Lung (tissue), 12 donors: ENCODE data around the gene TNFRSF8. TPM values are rescaled to one million over a fixed set of nuclear protein-coding genes. Genes with fewer than 3 reads are reported as not detected.
"Not testable (repeated sequence)": the region's sequence is repeated elsewhere in the genome, so short reads cannot be mapped to it uniquely, and the experiment has no call there.

Source experiments
- ATAC-seq: fragments of 200-7000 bp; cut with Tn5 transposase; one replicate; pipeline ENCODE4 v1.9.1; 2020; ENCODE audit warnings: moderate number of reproducible peaks; ENCODE audit not compliant: insufficient read depth, low FRiP score
- DNase-seq, 3 donors: peaks; one replicate each; pipeline ENCODE4 v3.0.0-alpha.2; 2013 to 2017
- H3K27ac ChIP-seq, 2 donors: one replicate each; pipeline ENCODE4 v1.5.1; 2013; ENCODE audit warnings: mild to moderate bottlenecking in 2 of 2, moderate library complexity in 2 of 2, control low read depth in 1 of 2, inconsistent platforms in 1 of 2, low read depth in 1 of 2, low read length in 1 of 2
- H3K27me3 ChIP-seq, 3 donors: one replicate each; pipeline ENCODE4 v1.5.1; 2013; ENCODE audit warnings: low read length in 2 of 3; ENCODE audit not compliant: control insufficient read depth in 3 of 3, insufficient read depth in 3 of 3
- H3K36me3 ChIP-seq, 4 donors: one replicate each; pipeline ENCODE4 v1.5.1; 2013; ENCODE audit warnings: low read length in 4 of 4, mild to moderate bottlenecking in 1 of 4, moderate library complexity in 1 of 4; ENCODE audit not compliant: control insufficient read depth in 4 of 4, insufficient read depth in 4 of 4
- H3K4me1 ChIP-seq, 5 donors: one replicate each; pipeline ENCODE4 v1.5.1; 2013; ENCODE audit warnings: low read length in 5 of 5, mild to moderate bottlenecking in 2 of 5, moderate library complexity in 1 of 5; ENCODE audit not compliant: control insufficient read depth in 5 of 5, insufficient read depth in 5 of 5
- H3K4me3 ChIP-seq: one replicate; pipeline ENCODE4 v1.5.1; 2013; ENCODE audit warnings: mild to moderate bottlenecking, control low read depth, moderate library complexity
- H3K9ac ChIP-seq, 2 donors: one replicate each; pipeline ENCODE4 v1.5.1; 2013; ENCODE audit warnings: low read length in 2 of 2, control low read depth in 1 of 2; ENCODE audit not compliant: insufficient read depth in 1 of 2
- H3K9me3 ChIP-seq, 4 donors: one replicate each; pipeline ENCODE4 v1.5.1; 2013; ENCODE audit warnings: low read length in 3 of 4, mild to moderate bottlenecking in 1 of 4, moderate library complexity in 1 of 4; ENCODE audit not compliant: control insufficient read depth in 4 of 4, insufficient read depth in 3 of 4
- whole genome bisulfite sequencing, 2 donors: extraction: QIAGEN DNeasy Blood & Tissue Kit; methylation state at CpG; one replicate each; pipeline ENCODE4 v1.1.7; 2013; 5-methylcytosine and 5-hydroxymethylcytosine counted together
- polyA plus RNA-seq, 2 donors: library from polyadenylated mRNA; stranded (reverse); fragments of 200-250 nt; gene quantifications; one replicate each; pipeline ENCODE4 v1.2.1, GENCODE V29; 2013
- total RNA-seq, 2 donors: library from RNA; depleted of rRNA in 1 of 2; stranded (reverse); fragments of >200 nt in 1 of 2; gene quantifications; one replicate each; pipeline ENCODE4 v1.2.1, GENCODE V29; 2014 to 2021
- TF ChIP-seq, protein P1 (sequence below): IDR thresholded peaks from 2 replicates; pipeline ENCODE4 v1.5.1; 2012; ENCODE audit warnings: mild to moderate bottlenecking; ENCODE audit errors: control extremely low read depth, extremely low read depth
- donor health status: control.
- donor health status: control.
- donor health status: Bipolar disorder and iron deficiency.
- donor health status: healthy.
- donor health status: DM: yes; HTN: yes; CAD: no.

TNFRSF8 gene
- total and polyA plus RNA-seq, 4 donors: 1.6 to 5.3 (median 2.1) TPM

DNA sequence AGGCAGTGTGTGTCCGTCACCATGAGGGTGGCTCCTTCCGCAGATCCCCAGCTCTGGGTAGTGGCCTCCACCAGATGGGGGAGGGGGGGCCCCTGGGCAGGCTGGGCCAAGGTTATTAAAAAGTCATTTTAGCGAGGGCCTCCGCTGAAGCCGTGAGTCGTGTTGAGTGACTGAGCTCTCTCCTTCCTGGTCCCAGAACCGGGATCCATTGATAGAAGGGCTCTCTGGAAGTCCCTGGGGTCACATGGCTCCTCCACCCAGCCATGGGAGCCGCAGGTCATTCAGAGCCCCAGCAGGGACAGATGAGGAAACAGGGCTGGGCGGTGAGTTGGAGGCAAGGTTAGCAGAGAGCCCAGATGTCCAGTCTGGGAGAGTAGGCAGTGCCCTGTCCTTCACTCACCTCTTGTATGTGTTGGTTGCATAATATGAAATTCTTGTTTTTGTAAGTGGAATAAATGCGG is 30.9 kb upstream of the TNFRSF8 start:
- Histone ChIP-seq H3K9ac (no peak overlapping the region), H3K9me3 (no peaks in the 10 kb centered on the region), H3K27ac (peak overlapping the region in 1 of 2 donors; percentile 23), H3K27me3 (no peaks in the 10 kb centered on the region), H3K4me3 (no peak overlapping the region), H3K4me1 (peaks cover 0 to 7% (median 0%) of the 10 kb centered on the region in 5 donors), H3K36me3 (peaks cover 0 to 35% (median 5%) of the 10 kb centered on the region in 4 donors)
- DNase-seq (no peak), ATAC-seq (peak; percentile 66)
- 77 to 86% methylated on average over 10 of the region's 10 CpGs for WGBS, 2 donors
- TF ChIP-seq, protein P1, sequence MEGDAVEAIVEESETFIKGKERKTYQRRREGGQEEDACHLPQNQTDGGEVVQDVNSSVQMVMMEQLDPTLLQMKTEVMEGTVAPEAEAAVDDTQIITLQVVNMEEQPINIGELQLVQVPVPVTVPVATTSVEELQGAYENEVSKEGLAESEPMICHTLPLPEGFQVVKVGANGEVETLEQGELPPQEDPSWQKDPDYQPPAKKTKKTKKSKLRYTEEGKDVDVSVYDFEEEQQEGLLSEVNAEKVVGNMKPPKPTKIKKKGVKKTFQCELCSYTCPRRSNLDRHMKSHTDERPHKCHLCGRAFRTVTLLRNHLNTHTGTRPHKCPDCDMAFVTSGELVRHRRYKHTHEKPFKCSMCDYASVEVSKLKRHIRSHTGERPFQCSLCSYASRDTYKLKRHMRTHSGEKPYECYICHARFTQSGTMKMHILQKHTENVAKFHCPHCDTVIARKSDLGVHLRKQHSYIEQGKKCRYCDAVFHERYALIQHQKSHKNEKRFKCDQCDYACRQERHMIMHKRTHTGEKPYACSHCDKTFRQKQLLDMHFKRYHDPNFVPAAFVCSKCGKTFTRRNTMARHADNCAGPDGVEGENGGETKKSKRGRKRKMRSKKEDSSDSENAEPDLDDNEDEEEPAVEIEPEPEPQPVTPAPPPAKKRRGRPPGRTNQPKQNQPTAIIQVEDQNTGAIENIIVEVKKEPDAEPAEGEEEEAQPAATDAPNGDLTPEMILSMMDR: no peak

DNA sequence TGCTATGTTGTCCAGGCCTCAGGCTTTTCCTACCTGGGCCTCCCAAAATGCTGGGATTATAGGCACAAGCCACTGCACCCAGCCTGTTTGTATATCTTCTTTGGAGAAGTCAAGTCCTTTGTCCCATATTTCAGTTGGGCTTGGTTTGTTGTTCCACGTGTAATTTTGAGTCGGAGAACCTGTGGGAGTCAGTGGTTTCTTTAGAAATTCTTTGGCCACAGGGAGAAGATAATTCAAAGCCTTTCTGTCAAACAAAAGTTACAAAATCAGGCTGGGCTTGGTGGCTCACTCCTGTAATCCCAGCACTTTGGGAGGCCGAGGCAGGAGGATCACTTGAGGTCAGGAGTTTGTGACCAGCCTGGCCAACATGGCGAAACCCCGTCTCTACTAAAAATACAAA is 29.7 kb upstream of the TNFRSF8 start:
- H3K4me1 ChIP-seq, ATAC-seq, H3K9me3 ChIP-seq, H3K9ac ChIP-seq, DNase-seq, H3K27me3 ChIP-seq, H3K4me3 ChIP-seq, H3K27ac ChIP-seq: not testable (repeated sequence)
- peaks cover 0 to 28% (median under 1%) of the 10 kb centered on the region in 4 donors for H3K36me3 ChIP-seq
- WGBS, 2 donors: 66 to 84% methylated on average over 5 of the region's 5 CpGs

DNA sequence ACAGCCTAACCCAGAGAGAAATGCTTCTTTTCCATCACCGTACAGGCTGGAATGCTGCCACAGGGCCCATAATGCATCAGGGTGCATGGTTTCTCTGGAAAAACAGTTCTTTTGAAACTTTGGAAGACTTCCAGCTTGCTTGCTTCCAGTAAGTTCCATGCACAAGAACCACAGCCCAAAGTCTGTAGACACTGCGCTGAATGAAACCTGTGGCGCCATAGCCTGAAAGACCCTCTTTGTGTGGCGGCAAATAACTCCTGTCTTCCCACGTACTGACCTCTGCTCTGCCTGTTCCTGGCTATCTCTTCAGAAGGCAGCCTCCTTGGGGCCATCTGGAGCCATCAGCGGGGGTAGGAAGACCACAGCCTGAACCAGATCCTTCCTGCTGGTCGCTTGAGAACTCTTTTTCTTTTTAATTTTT is 28.7 kb upstream of the TNFRSF8 start:
- H3K27me3 ChIP-seq: no peaks in the 10 kb centered on the region
- H3K9ac ChIP-seq: no peak overlapping the region
- H3K4me1 ChIP-seq: peaks cover 0 to 7% (median 0%) of the 10 kb centered on the region in 5 donors
- no peak for ATAC-seq
- no peak overlapping the region for H3K4me3 ChIP-seq
- H3K9me3 ChIP-seq: no peaks in the 10 kb centered on the region
- 29 to 65% methylated on average over 7 of the region's 7 CpGs for WGBS, 2 donors
- peak overlapping the region in 1 of 2 donors; percentile 18 for H3K27ac ChIP-seq
- TF ChIP-seq, protein P1: no peak
- peak; percentile 43 to 81 (median 76) for DNase-seq
- peaks cover 0 to 19% (median 0%) of the 10 kb centered on the region in 4 donors for H3K36me3 ChIP-seq

DNA sequence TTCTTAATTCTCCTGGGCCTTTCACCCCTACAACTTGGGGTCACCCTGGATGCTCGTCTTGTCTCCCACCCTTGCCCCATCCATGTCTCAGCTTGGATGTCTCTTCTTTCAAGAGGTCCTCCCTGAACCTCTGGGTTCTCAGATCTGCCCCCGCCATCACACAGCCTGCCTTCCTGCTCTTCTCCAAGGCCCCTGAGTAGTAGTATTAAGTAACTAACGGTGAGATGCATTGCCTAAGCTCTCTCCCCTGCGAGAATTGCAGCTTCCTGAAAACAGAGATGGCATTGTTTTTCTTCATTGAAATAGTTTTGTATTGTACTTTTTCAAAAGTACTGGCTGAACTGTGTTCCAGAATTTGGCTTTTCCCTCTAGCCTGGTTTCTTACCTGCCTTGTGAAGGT is 27.8 kb upstream of the TNFRSF8 start:
- no peaks in the 10 kb centered on the region for H3K9me3 ChIP-seq
- no peaks in the 10 kb centered on the region for H3K27me3 ChIP-seq
- TF ChIP-seq, protein P1: no peak
- no peak overlapping the region for H3K27ac ChIP-seq
- peaks cover 0 to 7% (median 0%) of the 10 kb centered on the region in 5 donors for H3K4me1 ChIP-seq
- 34 to 68% methylated on average over 4 of the region's 4 CpGs for WGBS, 2 donors
- ATAC-seq (no peak), DNase-seq (no peak)
- no peak overlapping the region for H3K9ac ChIP-seq
- no peak overlapping the region for H3K4me3 ChIP-seq
- H3K36me3 ChIP-seq: peaks cover 0 to 9% (median 0%) of the 10 kb centered on the region in 4 donors
